Ramos (cell line): ENCODE measurements around the gene SLK.

ENCODE experiments used
- in situ Hi-C: fragments of 300-500 bp; cut with MboI; formaldehyde crosslinking; loops from one replicate; pipeline ENCODE4 v1.14.3; 2022; ENCODE audit warnings: low sequenced_read_pairs; ENCODE audit not compliant: unreplicated experiment

SLK gene

GRCh38 chr10:103966671-103967447 is at the start of gene SLK:
SLK (plus strand) TSS chr10:103967140; CDS start chr10:103967746, 606 bp downstream.
- in situ Hi-C loops, result loop anchor here (10.0 kb wide), 1 partner anchor 158 kb away; the partner anchor contains the start of gene SFR1

- in situ Hi-C loops, result no loop called here
Observed at GRCh38 chr10:103917302-103918052, 49.5 kb upstream of the SLK start.

GRCh38 chr10:103918053-103918846 is 48.7 kb upstream of the SLK start, which contains the start of gene STN1:
STN1 (minus strand) TSS chr10:103918184; CDS start chr10:103917594, 590 bp downstream.
- in situ Hi-C loops, result no loop called here

GRCh38 chr10:103919648-103920025 is 47.3 kb upstream of the SLK start:
- in situ Hi-C loops, result no loop called here

- in situ Hi-C loops, result no loop called here
Observed at GRCh38 chr10:103921248-103921647, 45.7 kb upstream of the SLK start.

- in situ Hi-C loops, result no loop called here
Observed at GRCh38 chr10:103921750-103922195, 45.2 kb upstream of the SLK start.

- in situ Hi-C loops, result no loop called here
Observed at GRCh38 chr10:103922659-103923058, 44.3 kb upstream of the SLK start.

- in situ Hi-C loops, result no loop called here
Observed at GRCh38 chr10:103923502-103923901, 43.4 kb upstream of the SLK start.

GRCh38 chr10:103925591-103925990 is 41.3 kb upstream of the SLK start:
- in situ Hi-C loops, result no loop called here

- in situ Hi-C loops, result no loop called here
Observed at GRCh38 chr10:103926722-103927319, 40.1 kb upstream of the SLK start.

- in situ Hi-C loops, result no loop called here
Observed at GRCh38 chr10:103928784-103929183, 38.2 kb upstream of the SLK start.

GRCh38 chr10:103929381-103929921 is 37.5 kb upstream of the SLK start:
- in situ Hi-C loops, result no loop called here

GRCh38 chr10:103930449-103930848 is 36.5 kb upstream of the SLK start:
- in situ Hi-C loops, result no loop called here

GRCh38 chr10:103930881-103931280 is 36.1 kb upstream of the SLK start:
- in situ Hi-C loops, result no loop called here

- in situ Hi-C loops, result no loop called here
Observed at GRCh38 chr10:103931603-103932002, 35.3 kb upstream of the SLK start.

- in situ Hi-C loops, result no loop called here
Observed at GRCh38 chr10:103932271-103932670, 34.7 kb upstream of the SLK start.

- in situ Hi-C loops, result no loop called here
Observed at GRCh38 chr10:103932971-103933370, 34.0 kb upstream of the SLK start.

GRCh38 chr10:103933557-103934121 is 33.3 kb upstream of the SLK start:
- in situ Hi-C loops, result no loop called here

- in situ Hi-C loops, result no loop called here
Observed at GRCh38 chr10:103934308-103934707, 32.6 kb upstream of the SLK start.

GRCh38 chr10:103936022-103936421 is 30.9 kb upstream of the SLK start:
- in situ Hi-C loops, result no loop called here
